Myocyte (in vitro differentiated cells): ENCODE data around the gene TBXA2R. TPM values are rescaled to one million over a fixed set of nuclear protein-coding genes. Genes with fewer than 3 reads are reported as not detected.
"Not testable (repeated sequence)": the region's sequence is repeated elsewhere in the genome, so short reads cannot be mapped to it uniquely, and the experiment has no call there.

Source experiments
- DNase-seq: peaks from one replicate; pipeline ENCODE4 v3.0.0-alpha.2; 2012; ENCODE audit warnings: low read depth
- polyA plus RNA-seq: library from polyadenylated mRNA; unstranded; fragments of >200 nt; gene quantifications from one replicate; pipeline ENCODE4 v1.2.1, GENCODE V29; 2012; ENCODE audit warnings: missing spikeins
- total RNA-seq: library from RNA; depleted of rRNA; stranded (reverse); fragments of >200 nt; gene quantifications from 2 replicates; pipeline ENCODE4 v1.2.3, GENCODE V29; 2014

Gene TBXA2R
- 0.16 and 0.26 TPM in 2 replicates for total RNA-seq
- polyA plus RNA-seq = 0.21 TPM

- peak; percentile 53 for DNase-seq
Observed at GRCh38 chr19:3606690-3607289, at the start of gene TBXA2R. Gene TBXA2R, minus strand, starts transcription at chr19:3606875. Its CDS starts 6,241 bp downstream, at chr19:3600634.

DNA sequence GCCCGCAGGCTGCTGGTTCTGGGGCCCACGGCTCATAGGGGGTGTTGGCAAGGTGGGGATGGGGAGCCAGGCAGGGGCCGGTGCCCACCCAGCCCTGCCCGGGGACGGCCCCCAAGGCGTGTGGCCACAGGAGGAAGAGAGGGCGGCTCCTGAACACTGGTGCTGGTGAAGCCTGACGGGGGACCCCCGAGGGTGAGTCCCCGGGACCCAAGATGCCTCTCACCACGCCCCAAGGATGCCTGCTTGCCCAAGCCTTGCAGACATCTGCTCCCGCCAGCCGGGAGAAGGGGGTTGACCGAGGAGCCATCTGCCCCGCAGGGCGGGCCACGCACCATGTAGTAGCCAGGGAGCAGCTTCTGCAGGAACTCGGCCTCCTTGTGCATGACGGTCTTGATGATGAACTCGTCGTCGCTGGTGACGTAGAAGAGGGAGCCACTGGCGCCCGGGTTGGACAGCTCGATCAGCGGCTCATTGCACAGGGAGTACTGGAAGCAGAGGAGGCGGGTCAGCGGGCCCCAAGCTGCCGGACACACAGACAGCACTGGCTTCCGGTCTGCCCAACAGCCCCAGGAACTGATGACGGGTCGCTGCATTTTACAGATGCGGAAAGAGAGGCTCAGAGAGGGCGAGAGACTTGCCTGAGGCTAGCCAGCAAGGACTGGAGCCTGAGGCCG lies 49.5 kb upstream of the TBXA2R start:
- DNase-seq = peak; percentile 93

- peak; percentile 100 for DNase-seq
Observed at GRCh38 chr19:3655402-3656072, 48.9 kb upstream of the TBXA2R start.

DNA sequence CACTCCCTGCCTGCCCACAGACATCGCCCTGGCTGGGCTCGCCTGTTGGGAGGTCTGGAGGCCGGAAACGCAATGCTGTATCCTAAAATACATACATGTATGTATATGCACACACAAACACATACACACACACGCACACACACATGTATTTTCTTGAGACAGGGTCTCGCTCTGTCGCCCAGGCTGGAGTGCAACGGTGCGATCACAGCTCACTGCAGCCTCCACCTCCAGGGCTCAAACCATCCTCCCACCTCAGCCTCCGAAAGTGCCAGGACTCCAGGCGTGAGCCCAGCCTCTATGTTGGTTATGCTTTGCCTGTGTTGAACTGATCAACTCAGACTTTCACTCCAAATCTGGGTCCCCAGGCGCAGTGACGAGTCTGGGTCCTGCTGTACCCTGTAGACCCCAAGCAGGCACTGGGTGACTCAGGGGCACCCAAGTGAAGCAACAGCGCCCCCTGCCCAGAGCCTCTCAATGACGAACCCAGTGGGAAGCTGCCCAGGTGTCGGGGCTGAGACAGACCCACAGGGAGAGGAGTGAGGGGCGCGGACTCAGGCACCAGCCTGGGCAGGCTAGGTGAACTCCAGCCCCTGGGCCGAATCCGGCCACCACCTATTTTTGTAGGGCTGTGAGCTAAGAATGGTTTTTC lies 47.3 kb upstream of the TBXA2R start:
- DNase-seq = no peak

GRCh38 chr19:3653081-3653795 lies 46.6 kb upstream of the TBXA2R start:
- DNase-seq = no peak

GRCh38 chr19:3652422-3652821 lies 45.7 kb upstream of the TBXA2R start:
- DNase-seq = no peak

DNA sequence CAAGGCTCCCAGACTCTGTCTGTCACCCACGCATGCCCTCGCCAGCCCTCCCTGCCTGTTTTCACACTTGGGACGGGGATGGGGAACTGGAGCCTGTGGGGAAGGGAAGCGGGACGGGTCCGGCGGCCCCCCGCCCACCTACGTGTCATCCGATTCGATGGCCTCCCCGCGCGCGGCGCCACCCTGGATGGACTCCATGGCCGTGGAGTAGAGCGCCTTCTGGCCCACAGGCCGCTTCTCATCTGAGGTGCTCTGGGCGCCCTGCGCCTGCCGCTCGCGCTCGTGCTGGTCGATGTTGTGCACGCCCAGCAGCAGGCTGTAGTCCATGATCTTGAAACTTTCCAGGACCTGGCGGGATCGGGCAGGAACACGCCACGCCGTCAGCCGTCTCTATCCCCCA lies 45.0 kb upstream of the TBXA2R start:
- no peak for DNase-seq

- DNase-seq = no peak
Observed at GRCh38 chr19:3649888-3650287, 43.2 kb upstream of the TBXA2R start.

DNA sequence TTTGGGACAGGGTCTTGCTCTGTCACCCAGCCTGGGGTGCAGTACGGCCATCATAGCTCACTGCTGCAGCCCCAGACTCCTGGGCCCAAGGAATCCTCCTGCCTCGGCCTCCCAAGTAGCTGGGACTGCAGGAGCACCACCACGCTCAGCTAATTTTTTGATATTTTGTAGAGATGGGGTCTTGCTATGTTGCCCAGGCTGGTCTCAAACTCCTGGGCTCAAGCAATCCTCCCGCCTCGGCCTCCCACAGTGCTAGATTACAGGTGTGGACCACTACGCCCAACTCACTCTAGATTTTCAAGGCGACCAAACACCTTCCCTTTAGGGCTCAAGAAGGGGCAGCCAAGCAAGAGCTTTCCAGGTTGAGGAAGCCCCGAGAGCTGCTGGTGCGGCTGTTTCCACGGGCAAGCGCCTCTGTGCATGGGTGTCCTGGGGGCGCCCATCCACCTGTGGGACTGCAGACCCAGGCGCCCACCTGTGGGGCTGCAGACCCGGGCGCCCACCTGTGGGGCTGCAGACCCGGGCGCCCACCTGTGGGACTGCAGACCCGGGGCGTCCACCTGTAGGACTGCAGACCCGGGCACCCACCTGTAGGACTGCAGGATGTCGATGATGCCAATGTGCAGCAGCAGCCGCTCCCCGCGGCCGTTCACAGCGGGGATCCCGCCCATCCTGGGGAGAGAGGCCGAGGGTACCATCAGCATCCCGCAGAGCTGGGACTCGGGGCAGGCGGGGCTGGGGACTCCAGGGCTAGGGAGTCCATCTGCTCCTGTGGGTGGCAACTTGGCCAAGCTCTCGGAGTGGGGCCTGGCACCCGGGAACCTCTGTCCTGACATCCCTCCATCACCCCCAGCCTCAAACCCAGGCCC lies 41.6 kb upstream of the TBXA2R start:
- no peak for DNase-seq

- DNase-seq = not testable (repeated sequence)
Observed at GRCh38 chr19:3647102-3647501, 40.4 kb upstream of the TBXA2R start.

DNA sequence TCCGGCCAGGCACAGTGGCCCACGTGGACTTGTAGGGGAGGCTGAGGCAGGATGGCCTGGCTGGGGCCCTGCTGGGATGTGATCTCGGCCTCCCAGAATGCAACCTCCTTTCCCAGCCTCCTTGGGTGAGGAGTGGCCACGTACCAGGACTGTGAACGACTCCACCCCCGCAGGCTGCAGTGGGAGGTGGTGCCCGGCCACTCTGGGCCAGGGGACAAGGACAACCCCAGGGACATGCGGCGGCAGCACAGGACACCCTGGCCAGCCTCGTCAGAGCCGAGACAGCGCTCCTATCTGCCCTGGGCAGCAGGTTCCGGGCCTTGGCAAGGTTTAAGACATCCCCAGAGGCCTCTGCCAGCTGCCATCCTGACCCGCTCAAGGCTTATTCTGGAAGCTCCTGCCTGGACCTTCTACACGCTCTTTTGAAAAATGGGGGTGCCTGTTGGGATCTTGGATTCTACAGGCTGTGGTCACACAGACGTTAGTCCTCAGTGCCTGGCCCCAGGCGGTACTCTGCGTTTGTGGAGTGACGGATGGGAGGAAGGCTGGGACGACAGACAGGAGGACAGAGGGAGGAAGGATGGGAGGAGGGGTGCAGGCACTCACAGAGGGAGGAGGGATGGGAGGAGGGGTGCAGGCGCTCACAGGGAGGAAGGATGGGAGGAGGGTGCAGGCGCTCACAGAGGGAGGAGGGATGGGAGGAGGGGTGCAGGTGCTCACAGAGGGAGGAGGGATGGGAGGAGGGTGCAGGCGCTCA lies 39.8 kb upstream of the TBXA2R start:
- no peak for DNase-seq

DNA sequence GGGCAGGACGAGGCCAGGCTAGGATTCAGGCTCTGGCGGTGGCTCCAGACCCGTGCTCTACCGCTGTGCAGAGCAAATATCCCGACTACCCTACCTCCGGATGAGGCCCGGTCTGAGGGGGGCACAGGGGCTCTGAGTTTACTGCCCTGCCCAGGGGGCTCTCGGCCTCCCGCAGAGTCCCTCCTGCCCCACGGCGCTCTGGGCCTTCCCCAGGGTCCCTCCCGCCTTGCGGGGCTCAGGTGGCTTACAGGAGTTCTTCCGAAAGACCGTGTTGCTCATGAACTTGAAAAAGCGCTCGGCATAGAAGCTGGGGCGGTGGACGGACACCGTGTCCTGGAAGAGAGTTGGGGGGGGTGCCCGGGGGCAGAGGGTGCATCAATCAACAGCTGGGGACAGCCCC lies 39.1 kb upstream of the TBXA2R start:
- no peak for DNase-seq

DNA sequence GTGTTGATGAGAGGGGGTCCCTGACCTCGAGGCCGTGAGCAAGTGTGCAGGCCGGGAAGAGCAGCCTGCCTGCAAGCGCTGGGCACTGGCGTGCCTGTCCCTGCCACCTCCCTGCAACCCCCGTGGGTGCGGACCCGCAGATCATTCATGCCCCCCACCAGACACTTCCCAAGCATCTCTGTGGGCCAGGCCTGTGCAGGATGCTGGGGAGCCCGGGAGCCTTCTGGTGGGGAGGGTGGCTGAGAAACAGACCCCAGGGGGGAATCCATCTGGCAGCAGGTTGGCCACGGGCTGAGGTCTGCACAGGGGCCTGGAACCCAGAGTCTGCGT lies 38.4 kb upstream of the TBXA2R start:
- no peak for DNase-seq

DNA sequence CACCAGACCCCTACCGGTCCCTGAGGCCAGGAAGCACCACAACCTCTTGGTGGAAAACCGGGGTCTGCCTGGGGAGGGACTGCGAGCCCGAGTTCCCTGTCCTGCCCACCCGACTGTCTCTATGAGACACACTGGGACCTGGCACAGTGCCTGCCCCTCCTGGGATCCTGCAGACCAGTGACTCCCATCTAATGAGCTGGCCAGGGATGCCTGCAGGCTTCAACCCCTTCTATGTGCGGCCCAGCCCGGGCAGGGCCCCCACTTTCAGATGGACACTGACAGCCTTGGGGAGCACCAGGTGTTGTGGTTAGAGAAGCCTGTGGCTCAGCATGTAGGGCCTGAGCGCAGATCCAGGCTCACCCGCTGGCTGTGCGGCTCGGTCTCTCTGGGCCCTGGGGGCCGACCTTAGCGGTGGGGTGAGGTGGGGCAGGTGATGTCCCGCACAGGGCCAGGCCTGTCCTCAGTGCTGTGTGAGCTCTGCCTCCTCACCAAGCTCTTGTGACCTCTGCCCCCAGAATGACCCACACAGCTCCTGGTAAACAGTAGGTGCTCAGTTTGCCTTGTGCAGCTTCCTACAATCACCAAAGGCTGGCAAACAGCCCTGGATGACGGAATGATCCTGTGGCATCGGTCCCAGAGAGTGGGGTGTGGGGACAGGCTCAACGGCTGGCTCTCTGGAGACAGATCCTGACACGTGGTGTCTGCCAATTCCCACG lies 37.8 kb upstream of the TBXA2R start:
- DNase-seq = peak; percentile 48

GRCh38 chr19:3643674-3644313 lies 37.1 kb upstream of the TBXA2R start:
- no peak for DNase-seq

DNA sequence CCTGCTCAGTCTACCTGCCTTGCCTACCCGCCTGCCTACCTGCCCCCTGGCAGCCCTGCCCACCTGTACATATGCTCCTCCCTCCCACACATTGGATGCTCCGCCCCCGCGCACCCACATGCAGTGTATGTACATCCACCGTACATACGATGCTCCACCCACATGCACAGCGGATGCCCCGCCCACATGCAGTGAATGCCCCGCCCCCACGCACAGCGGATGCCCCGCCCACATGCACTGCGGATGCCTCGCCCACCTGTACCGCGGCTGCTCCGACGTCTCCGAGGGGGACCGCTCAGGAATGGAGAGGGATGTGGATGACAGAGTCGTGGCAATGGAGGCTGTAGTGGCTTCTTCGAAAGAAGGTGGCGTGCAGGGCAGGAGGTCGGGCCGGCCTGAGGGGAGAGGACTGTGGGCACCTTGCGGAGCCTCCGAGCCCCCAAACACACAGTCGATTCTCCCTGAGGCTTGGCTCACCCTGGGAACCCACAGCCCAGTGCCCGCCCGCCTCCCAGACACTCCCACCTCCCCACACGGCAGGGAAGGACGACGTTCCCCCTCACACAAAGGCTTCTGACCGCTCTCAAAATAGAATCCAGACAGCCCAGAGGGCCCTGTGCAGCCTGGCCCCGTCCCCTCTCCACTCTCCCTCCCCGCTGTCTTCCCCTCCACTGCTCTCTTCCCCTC lies 36.5 kb upstream of the TBXA2R start:
- no peak for DNase-seq

GRCh38 chr19:3642296-3642695 lies 35.6 kb upstream of the TBXA2R start:
- DNase-seq = no peak
